Lung (tissue), 12 donors: ENCODE data around the gene CAMK2G. TPM values are rescaled to one million over a fixed set of nuclear protein-coding genes. Genes with fewer than 3 reads are reported as not detected.

ENCODE experiments used
- ATAC-seq: fragments of 200-7000 bp; cut with Tn5 transposase; one replicate; pipeline ENCODE4 v1.9.1; 2020; ENCODE audit warnings: moderate number of reproducible peaks; ENCODE audit not compliant: insufficient read depth, low FRiP score
- DNase-seq, 3 donors: peaks; one replicate each; pipeline ENCODE4 v3.0.0-alpha.2; 2013 to 2017
- H3K27ac ChIP-seq, 2 donors: one replicate each; pipeline ENCODE4 v1.5.1; 2013; ENCODE audit warnings: mild to moderate bottlenecking in 2 of 2, moderate library complexity in 2 of 2, control low read depth in 1 of 2, inconsistent platforms in 1 of 2, low read depth in 1 of 2, low read length in 1 of 2
- H3K27me3 ChIP-seq, 3 donors: one replicate each; pipeline ENCODE4 v1.5.1; 2013; ENCODE audit warnings: low read length in 2 of 3; ENCODE audit not compliant: control insufficient read depth in 3 of 3, insufficient read depth in 3 of 3
- H3K36me3 ChIP-seq, 4 donors: one replicate each; pipeline ENCODE4 v1.5.1; 2013; ENCODE audit warnings: low read length in 4 of 4, mild to moderate bottlenecking in 1 of 4, moderate library complexity in 1 of 4; ENCODE audit not compliant: control insufficient read depth in 4 of 4, insufficient read depth in 4 of 4
- H3K4me1 ChIP-seq, 5 donors: one replicate each; pipeline ENCODE4 v1.5.1; 2013; ENCODE audit warnings: low read length in 5 of 5, mild to moderate bottlenecking in 2 of 5, moderate library complexity in 1 of 5; ENCODE audit not compliant: control insufficient read depth in 5 of 5, insufficient read depth in 5 of 5
- H3K4me3 ChIP-seq: one replicate; pipeline ENCODE4 v1.5.1; 2013; ENCODE audit warnings: mild to moderate bottlenecking, control low read depth, moderate library complexity
- H3K9ac ChIP-seq, 2 donors: one replicate each; pipeline ENCODE4 v1.5.1; 2013; ENCODE audit warnings: low read length in 2 of 2, control low read depth in 1 of 2; ENCODE audit not compliant: insufficient read depth in 1 of 2
- H3K9me3 ChIP-seq, 4 donors: one replicate each; pipeline ENCODE4 v1.5.1; 2013; ENCODE audit warnings: low read length in 3 of 4, mild to moderate bottlenecking in 1 of 4, moderate library complexity in 1 of 4; ENCODE audit not compliant: control insufficient read depth in 4 of 4, insufficient read depth in 3 of 4
- WGBS, 2 donors: extraction: QIAGEN DNeasy Blood & Tissue Kit; methylation state at CpG; one replicate each; pipeline ENCODE4 v1.1.7; 2013; 5-methylcytosine and 5-hydroxymethylcytosine counted together
- polyA plus RNA-seq, 2 donors: library from polyadenylated mRNA; stranded (reverse); fragments of 200-250 nt; gene quantifications; one replicate each; pipeline ENCODE4 v1.2.1, GENCODE V29; 2013
- total RNA-seq, 2 donors: library from RNA; depleted of rRNA in 1 of 2; stranded (reverse); fragments of >200 nt in 1 of 2; gene quantifications; one replicate each; pipeline ENCODE4 v1.2.1, GENCODE V29; 2014 to 2021
- TF ChIP-seq, protein P1 (sequence below): IDR thresholded peaks from 2 replicates; pipeline ENCODE4 v1.5.1; 2012; ENCODE audit warnings: mild to moderate bottlenecking; ENCODE audit errors: control extremely low read depth, extremely low read depth
- donor health status: control.
- donor health status: control.
- donor health status: Bipolar disorder and iron deficiency.
- donor health status: healthy.
- donor health status: DM: yes; HTN: yes; CAD: no.

CAMK2G gene
- total and polyA plus RNA-seq, 4 donors: 15.8 to 41.1 (median 29.0) TPM

DNA sequence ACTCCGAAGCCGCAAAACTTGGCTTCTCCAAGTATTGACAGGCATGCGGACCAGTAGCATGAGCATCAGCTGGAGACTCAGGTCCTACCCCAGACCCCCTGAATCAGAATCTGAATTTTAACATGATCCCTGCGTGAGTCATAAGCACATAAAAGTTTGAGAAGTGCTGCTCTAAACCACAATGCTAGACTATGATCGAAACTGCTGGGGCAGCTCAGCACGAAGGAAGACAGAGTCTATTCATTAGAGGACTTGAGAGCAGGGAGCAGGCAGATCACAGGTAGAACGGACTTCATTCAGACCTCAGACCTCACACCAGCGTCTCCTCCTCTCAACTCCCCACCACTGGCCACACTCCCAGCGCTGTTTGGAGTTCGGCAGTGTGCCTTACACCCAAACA lies 16.9 kb downstream of the CAMK2G start:
- DNase-seq: no peak
- Histone ChIP-seq H3K4me1 (peaks cover 0 to 5% (median 0%) of the 10 kb centered on the region in 5 donors), H3K27ac (no peak overlapping the region), H3K36me3 (peaks cover 2 to 28% (median 8%) of the 10 kb centered on the region in 4 donors), H3K27me3 (no peaks in the 10 kb centered on the region), H3K9ac (no peak overlapping the region), H3K9me3 (no peaks in the 10 kb centered on the region), H3K4me3 (no peak overlapping the region)
- no peak for ATAC-seq
- TF ChIP-seq, protein P1, sequence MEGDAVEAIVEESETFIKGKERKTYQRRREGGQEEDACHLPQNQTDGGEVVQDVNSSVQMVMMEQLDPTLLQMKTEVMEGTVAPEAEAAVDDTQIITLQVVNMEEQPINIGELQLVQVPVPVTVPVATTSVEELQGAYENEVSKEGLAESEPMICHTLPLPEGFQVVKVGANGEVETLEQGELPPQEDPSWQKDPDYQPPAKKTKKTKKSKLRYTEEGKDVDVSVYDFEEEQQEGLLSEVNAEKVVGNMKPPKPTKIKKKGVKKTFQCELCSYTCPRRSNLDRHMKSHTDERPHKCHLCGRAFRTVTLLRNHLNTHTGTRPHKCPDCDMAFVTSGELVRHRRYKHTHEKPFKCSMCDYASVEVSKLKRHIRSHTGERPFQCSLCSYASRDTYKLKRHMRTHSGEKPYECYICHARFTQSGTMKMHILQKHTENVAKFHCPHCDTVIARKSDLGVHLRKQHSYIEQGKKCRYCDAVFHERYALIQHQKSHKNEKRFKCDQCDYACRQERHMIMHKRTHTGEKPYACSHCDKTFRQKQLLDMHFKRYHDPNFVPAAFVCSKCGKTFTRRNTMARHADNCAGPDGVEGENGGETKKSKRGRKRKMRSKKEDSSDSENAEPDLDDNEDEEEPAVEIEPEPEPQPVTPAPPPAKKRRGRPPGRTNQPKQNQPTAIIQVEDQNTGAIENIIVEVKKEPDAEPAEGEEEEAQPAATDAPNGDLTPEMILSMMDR: no peak
- WGBS, 2 donors: 81 to 84% methylated on average over 10 of the region's 10 CpGs

DNA sequence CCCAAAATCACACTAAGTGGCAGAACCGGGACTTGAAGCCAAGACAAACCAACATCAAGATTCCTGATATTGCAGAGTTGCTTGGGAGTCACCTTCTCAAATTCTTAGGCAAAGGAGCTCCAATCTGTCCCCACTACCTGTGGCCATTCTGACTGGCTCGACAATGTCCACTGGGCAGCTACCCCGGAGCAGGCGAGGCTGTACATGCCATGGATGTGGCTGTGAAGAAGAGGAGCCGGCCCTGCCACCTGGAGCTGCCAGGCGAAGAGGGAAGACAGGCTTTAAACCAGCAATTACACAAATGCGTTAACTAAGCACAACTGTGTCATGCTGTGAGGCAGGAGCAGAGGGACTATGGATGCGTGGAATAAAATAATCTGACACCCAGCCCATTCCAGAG lies 18.1 kb downstream of the CAMK2G start:
- H3K27ac ChIP-seq: no peak overlapping the region
- H3K4me3 ChIP-seq: no peak overlapping the region
- H3K36me3 ChIP-seq: peaks cover 3 to 30% (median 8%) of the 10 kb centered on the region in 4 donors
- no peaks in the 10 kb centered on the region for H3K9me3 ChIP-seq
- no peaks in the 10 kb centered on the region for H3K27me3 ChIP-seq
- ATAC-seq (no peak), DNase-seq (no peak)
- peaks cover 0 to 6% (median 0%) of the 10 kb centered on the region in 5 donors for H3K4me1 ChIP-seq
- WGBS, 2 donors: 92 to 96% methylated on average over 8 of the region's 8 CpGs
- no peak overlapping the region for H3K9ac ChIP-seq
- TF ChIP-seq, protein P1: no peak

DNA sequence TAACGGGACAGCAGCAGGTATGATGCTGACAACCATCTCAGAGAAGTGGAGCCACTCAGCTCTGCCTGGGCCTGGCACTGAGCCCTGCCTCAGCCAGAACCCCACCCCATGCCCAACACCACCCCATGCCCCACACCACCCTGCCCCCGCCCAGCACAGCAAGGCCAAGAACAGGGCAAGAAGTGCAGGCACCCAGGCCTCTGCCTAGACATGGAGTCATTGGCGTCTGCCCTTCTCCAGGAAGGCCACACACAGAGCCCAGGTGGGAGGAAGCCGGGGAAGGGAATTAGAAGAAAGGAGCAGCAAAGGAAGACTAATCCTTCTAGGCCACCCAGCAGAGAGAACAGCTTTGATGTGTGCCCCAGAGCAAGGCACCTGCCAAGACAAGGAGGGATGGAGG lies 18.9 kb downstream of the CAMK2G start:
- H3K27me3 ChIP-seq: no peaks in the 10 kb centered on the region
- WGBS, 2 donors: 74 to 88% methylated on average over 4 of the region's 4 CpGs
- H3K27ac ChIP-seq: peak overlapping the region in 1 of 2 donors; percentile 37
- TF ChIP-seq, protein P1: no peak
- no peak overlapping the region for H3K9ac ChIP-seq
- H3K36me3 ChIP-seq: peaks cover under 1 to 32% (median 7%) of the 10 kb centered on the region in 4 donors
- DNase-seq: no peak
- ATAC-seq: no peak
- H3K4me3 ChIP-seq: no peak overlapping the region
- peaks cover 0 to 8% (median 0%) of the 10 kb centered on the region in 5 donors for H3K4me1 ChIP-seq
- H3K9me3 ChIP-seq: no peaks in the 10 kb centered on the region

DNA sequence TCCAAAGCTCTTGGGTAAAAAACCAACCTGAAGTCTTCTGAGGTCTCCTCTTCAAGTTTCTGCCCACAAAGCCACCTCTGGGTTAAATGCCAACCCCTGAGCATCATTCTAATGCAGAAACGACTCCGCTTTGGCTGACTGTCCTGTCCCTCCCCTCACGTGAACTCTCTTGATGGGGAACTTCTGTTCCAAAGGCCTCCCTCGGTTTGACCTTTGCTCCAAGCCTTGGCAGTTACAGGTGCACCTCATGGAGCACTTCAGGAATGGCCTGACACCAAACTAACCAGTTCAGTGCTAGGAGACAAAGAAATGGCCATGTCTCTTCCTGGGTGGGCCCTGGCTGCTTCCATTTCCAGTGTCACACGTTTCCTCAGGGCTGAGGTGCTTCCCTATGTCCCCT lies 20.0 kb downstream of the CAMK2G start:
- H3K4me3 ChIP-seq: no peak overlapping the region
- H3K27me3 ChIP-seq: no peaks in the 10 kb centered on the region
- peaks cover 0 to 23% (median 6%) of the 10 kb centered on the region in 4 donors for H3K36me3 ChIP-seq
- DNase-seq: no peak
- H3K9me3 ChIP-seq: no peaks in the 10 kb centered on the region
- ATAC-seq: no peak
- TF ChIP-seq, protein P1: no peak
- H3K27ac ChIP-seq: no peak overlapping the region
- 68 to 80% methylated on average over 5 of the region's 5 CpGs for WGBS, 2 donors
- no peak overlapping the region for H3K9ac ChIP-seq
- peaks cover 0 to 11% (median 0%) of the 10 kb centered on the region in 5 donors for H3K4me1 ChIP-seq
